H1 (cell line): ENCODE data around the gene NACAD.

ENCODE experiments used
- BCL11A ChIP-seq, 2 experiments: IDR thresholded peaks; one replicate each; pipeline ENCODE4 v1.6.1; 2011; ENCODE audit warnings: low read depth in 2 of 2, low read length in 2 of 2, mild to moderate bottlenecking in 2 of 2
- CTCF ChIP-seq, 3 experiments: IDR thresholded peaks; 1 replicate in 2 of 3; 2 replicates in 1 of 3; pipeline versions ENCODE4 v1.5.1 to v1.6.1; 2011; ENCODE audit warnings: low read length in 3 of 3, mild to moderate bottlenecking in 3 of 3, inconsistent platforms in 2 of 3, low read depth in 1 of 3, moderate library complexity in 1 of 3; ENCODE audit not compliant: insufficient read depth in 1 of 3; ENCODE audit errors: control extremely low read depth in 1 of 3
- SP1 ChIP-seq: IDR thresholded peaks from 2 replicates; pipeline ENCODE4 v1.6.1; 2011; ENCODE audit warnings: low read depth, low read length

GRCh38 chr7:45108863-45109262 lies 20.1 kb upstream of the NACAD start:
- no peak for TF ChIP-seq SP1
- no peak for TF ChIP-seq BCL11A (IDR thresholded peaks at IDR 0.05; ENCODE audit: low read depth in 2 of 2, low read length in 2 of 2)
- TF ChIP-seq CTCF (IDR thresholded peaks at IDR 0.05; ENCODE audit: control extremely low read depth in 1 of 3, insufficient read depth in 1 of 3, low read depth in 1 of 3, low read length in 3 of 3) = no peak
